ENCODE measurements around the gene GJB5. TPM values are rescaled to one million over a fixed set of nuclear protein-coding genes. Genes with fewer than 3 reads are reported as not detected.

The GJB5 gene
- total and polyA plus RNA-seq, 2 donors (not counting 1 experiment from before 2014, with no cell fraction given): not detected

DNA sequence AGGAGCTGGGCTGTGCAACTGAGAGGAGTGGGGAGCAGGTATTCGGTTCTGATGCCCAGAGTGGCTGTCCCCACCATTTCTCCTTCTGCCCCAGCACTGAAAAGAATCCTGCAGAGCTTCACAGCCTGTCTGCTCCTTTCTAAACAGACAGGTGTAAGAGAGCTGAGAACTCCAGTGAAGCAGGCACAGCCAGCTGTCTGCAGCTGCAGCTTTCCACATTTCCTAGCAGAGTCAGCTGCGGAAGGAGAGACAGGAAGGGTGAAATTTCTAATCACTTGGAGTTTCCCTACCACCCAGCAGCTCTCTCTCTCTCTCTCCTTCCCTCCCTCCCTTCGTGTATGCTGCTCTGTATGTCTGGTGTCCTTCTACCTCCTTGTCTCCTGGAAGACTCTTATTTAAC, 40.5 kb upstream of the GJB5 start:
- peaks cover 1% of the 10 kb centered on the region for H3K9me3 Mint-ChIP-seq (ENCODE audit: insufficient read depth)
- H3K9ac ChIP-seq (ENCODE audit: low read length): no peak overlapping the region
- intact Hi-C loops (cut with micrococcal nuclease): no loop called here
- no peaks in the 10 kb centered on the region for H3K36me3 ChIP-seq (replicated peaks in 1 of 2; ENCODE audit: control extremely low read depth in 1 of 2, control insufficient read depth in 1 of 2, extremely low read depth in 1 of 2, insufficient read depth in 2 of 2, low read length in 1 of 2)
- POLR2A ChIA-PET: no interaction called here
- H3K4me1 Mint-ChIP-seq: no peaks in the 10 kb centered on the region
- peaks cover 21% of the 10 kb centered on the region for H3K27me3 Mint-ChIP-seq
- H3K4me1 ChIP-seq (ENCODE audit: control insufficient read depth in 2 of 2, insufficient read depth in 2 of 2, low read length in 2 of 2): no peaks in the 10 kb centered on the region
- H3K79me2 ChIP-seq (ENCODE audit: control insufficient read depth, insufficient read depth, low read length): no peaks in the 10 kb centered on the region
- TF ChIP-seq EZH2 (IDR thresholded peaks at IDR 0.05; ENCODE audit: borderline replicate concordance, insufficient read depth, low read depth, low read length, poor library complexity, severe bottlenecking) (no peak), CTCF (IDR thresholded peaks at IDR 0.05) (no peak)
- no peak overlapping the region for H2AFZ ChIP-seq (ENCODE audit: insufficient read depth, low read depth, low read length, poor library complexity, severe bottlenecking)
- H4K20me1 ChIP-seq (ENCODE audit: control insufficient read depth, insufficient read depth, low read length, poor library complexity, severe bottlenecking): no peaks in the 10 kb centered on the region
- peaks cover 0 to 8% (median 1%) of the 10 kb centered on the region in 4 experiments for H3K27me3 ChIP-seq (replicated peaks in 1 of 4; ENCODE audit: control extremely low read depth in 1 of 4, control insufficient read depth in 3 of 4, insufficient read depth in 4 of 4, low read length in 3 of 4)
- no peak overlapping the region for H3K4me2 ChIP-seq (replicated peaks; ENCODE audit: low read depth, low read length, poor library complexity, severe bottlenecking)
- no peak for DNase-seq
- H3K4me3 Mint-ChIP-seq: no peak overlapping the region
- no peak overlapping the region for H3K27ac ChIP-seq (ENCODE audit: low read length in 2 of 2)
- no peaks in the 10 kb centered on the region for H3K9me3 ChIP-seq (ENCODE audit: control extremely low read depth in 1 of 3, control insufficient read depth in 2 of 3, insufficient read depth in 1 of 3, low read length in 2 of 3)
- no peak overlapping the region for H3K4me3 ChIP-seq (ENCODE audit: control extremely low read depth in 1 of 5, extremely low read depth in 1 of 5, insufficient read depth in 1 of 5, low read depth in 2 of 5, low read length in 4 of 5)
- 50% methylated on average over 2 of the region's 3 CpGs for WGBS (ENCODE audit: insufficient coverage)
- CTCF ChIA-PET: no interaction called here
- H3K27ac Mint-ChIP-seq: no peak overlapping the region
- no peak for ATAC-seq (ENCODE audit: low read depth)

GRCh38 chr1:34715139-34715538, 39.7 kb upstream of the GJB5 start:
- Histone ChIP-seq H3K9me3 (ENCODE audit: control extremely low read depth in 1 of 3, control insufficient read depth in 2 of 3, insufficient read depth in 1 of 3, low read length in 2 of 3) (no peaks in the 10 kb centered on the region), H4K20me1 (ENCODE audit: control insufficient read depth, insufficient read depth, low read length, poor library complexity, severe bottlenecking) (no peaks in the 10 kb centered on the region), H3K27ac (ENCODE audit: low read length in 2 of 2) (no peak overlapping the region), H3K4me1 (ENCODE audit: control insufficient read depth in 2 of 2, insufficient read depth in 2 of 2, low read length in 2 of 2) (no peaks in the 10 kb centered on the region), H3K79me2 (ENCODE audit: control insufficient read depth, insufficient read depth, low read length) (no peaks in the 10 kb centered on the region), H3K9ac (ENCODE audit: low read length) (no peak overlapping the region), H2AFZ (ENCODE audit: insufficient read depth, low read depth, low read length, poor library complexity, severe bottlenecking) (no peak overlapping the region), H3K27me3 (replicated peaks in 1 of 4; ENCODE audit: control extremely low read depth in 1 of 4, control insufficient read depth in 3 of 4, insufficient read depth in 4 of 4, low read length in 3 of 4) (peaks cover 0 to 8% (median 1%) of the 10 kb centered on the region in 4 experiments), H3K4me2 (replicated peaks; ENCODE audit: low read depth, low read length, poor library complexity, severe bottlenecking) (no peak overlapping the region), H3K4me3 (ENCODE audit: control extremely low read depth in 1 of 5, extremely low read depth in 1 of 5, insufficient read depth in 1 of 5, low read depth in 2 of 5, low read length in 4 of 5) (no peak overlapping the region), H3K36me3 (replicated peaks in 1 of 2; ENCODE audit: control extremely low read depth in 1 of 2, control insufficient read depth in 1 of 2, extremely low read depth in 1 of 2, insufficient read depth in 2 of 2, low read length in 1 of 2) (no peaks in the 10 kb centered on the region)
- intact Hi-C loops (cut with micrococcal nuclease): no loop called here
- H3K27ac Mint-ChIP-seq: no peak overlapping the region
- CTCF ChIA-PET: no interaction called here
- H3K4me3 Mint-ChIP-seq: no peak overlapping the region
- no peak for TF ChIP-seq EZH2 (IDR thresholded peaks at IDR 0.05; ENCODE audit: borderline replicate concordance, insufficient read depth, low read depth, low read length, poor library complexity, severe bottlenecking)
- no peak for TF ChIP-seq CTCF (IDR thresholded peaks at IDR 0.05)
- no peaks in the 10 kb centered on the region for H3K9me3 Mint-ChIP-seq (ENCODE audit: insufficient read depth)
- ATAC-seq (ENCODE audit: low read depth) (no peak), DNase-seq (no peak)
- no CpG with 5 or more reads among the region's 3 CpGs for WGBS (ENCODE audit: insufficient coverage)
- POLR2A ChIA-PET: no interaction called here
- peaks cover 24% of the 10 kb centered on the region for H3K27me3 Mint-ChIP-seq
- H3K4me1 Mint-ChIP-seq: no peaks in the 10 kb centered on the region

All from B cell (primary cell).